GM12878 (cell line): ENCODE measurements around the gene UTS2.

Experiments
- CEBPB ChIP-seq, 2 experiments: fragments of 150-350 bp in 1 of 2; IDR thresholded peaks; 2 replicates each; pipeline ENCODE4 v1.6.1; 2012 to 2014; ENCODE audit warnings: low read depth in 2 of 2, low read length in 2 of 2, borderline replicate concordance in 1 of 2, inconsistent platforms in 1 of 2
- CTCF ChIP-seq, 3 experiments: IDR thresholded peaks in 2 of 3; conservative IDR thresholded peaks in 1 of 3; 2 replicates each; pipeline ENCODE4 v1.5.1; 2011; ENCODE audit warnings: low read depth in 3 of 3, low read length in 3 of 3, mild to moderate bottlenecking in 3 of 3, control low read depth in 2 of 3, moderate library complexity in 2 of 3, inconsistent platforms in 1 of 3, mixed read lengths in 1 of 3; ENCODE audit not compliant: control insufficient read depth in 2 of 3, insufficient read depth in 1 of 3; ENCODE audit errors: extremely low read depth in 1 of 3
- MAX ChIP-seq: IDR thresholded peaks from 2 replicates; pipeline ENCODE4 v1.6.1; 2012; ENCODE audit warnings: low read depth, low read length, improper control_type of control experiment
- NR2C1 ChIP-seq: fragments of 450-650 bp; IDR thresholded peaks from 2 replicates; pipeline ENCODE4 v1.6.1; 2017; ENCODE audit warnings: antibody characterized with exemption, mild to moderate bottlenecking, moderate library complexity
- RFX5 ChIP-seq: IDR thresholded peaks from 2 replicates; pipeline ENCODE4 v1.6.1; 2011; ENCODE audit warnings: low read depth, low read length, improper control_type of control experiment
- SMAD5 ChIP-seq: IDR thresholded peaks from 2 replicates; pipeline ENCODE4 v1.6.1; 2016; ENCODE audit warnings: antibody characterized with exemption, low read depth
- SP1 ChIP-seq: IDR thresholded peaks from one replicate; pipeline ENCODE4 v1.6.1; 2011; ENCODE audit warnings: low read depth, low read length
- TF ChIP-seq, protein P1 (sequence below): IDR thresholded peaks from 2 replicates; pipeline ENCODE4 v1.6.1; 2012; ENCODE audit warnings: low read depth, low read length, improper control_type of control experiment

DNA sequence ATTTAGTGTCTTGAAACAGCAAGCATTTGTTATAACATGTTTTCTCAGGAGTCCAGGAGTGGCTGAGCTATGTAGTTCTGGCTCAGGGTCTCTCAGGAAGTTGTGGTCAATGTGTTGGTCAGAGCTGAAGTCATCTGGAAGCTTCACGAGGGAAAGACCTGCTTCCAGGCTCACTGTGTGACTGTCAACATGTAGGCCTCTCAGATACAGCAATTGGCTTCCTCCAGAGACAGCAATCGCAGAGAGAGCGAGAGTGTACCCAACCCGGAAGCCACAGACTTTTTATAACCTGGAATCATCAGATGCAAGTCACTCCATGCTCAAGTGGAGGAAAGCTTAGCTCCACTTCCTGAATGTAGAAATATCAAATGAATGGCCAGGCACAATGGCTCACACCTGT is 46.9 kb upstream of the UTS2 start:
- no peak for TF ChIP-seq CEBPB (IDR thresholded peaks at IDR 0.05; ENCODE audit: borderline replicate concordance in 1 of 2, low read depth in 2 of 2, low read length in 2 of 2)
- no peak for TF ChIP-seq MAX
- TF ChIP-seq, protein P1, sequence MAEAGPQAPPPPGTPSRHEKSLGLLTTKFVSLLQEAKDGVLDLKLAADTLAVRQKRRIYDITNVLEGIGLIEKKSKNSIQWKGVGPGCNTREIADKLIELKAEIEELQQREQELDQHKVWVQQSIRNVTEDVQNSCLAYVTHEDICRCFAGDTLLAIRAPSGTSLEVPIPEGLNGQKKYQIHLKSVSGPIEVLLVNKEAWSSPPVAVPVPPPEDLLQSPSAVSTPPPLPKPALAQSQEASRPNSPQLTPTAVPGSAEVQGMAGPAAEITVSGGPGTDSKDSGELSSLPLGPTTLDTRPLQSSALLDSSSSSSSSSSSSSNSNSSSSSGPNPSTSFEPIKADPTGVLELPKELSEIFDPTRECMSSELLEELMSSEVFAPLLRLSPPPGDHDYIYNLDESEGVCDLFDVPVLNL, result no peak
- no peak for TF ChIP-seq SMAD5
- no peak for TF ChIP-seq NR2C1
- TF ChIP-seq SP1, result no peak
- TF ChIP-seq CTCF (IDR thresholded peaks at IDR 0.05 in 2 of 3, conservative IDR thresholded peaks at IDR 0.05 in 1 of 3; ENCODE audit: control insufficient read depth in 2 of 3, extremely low read depth in 1 of 3, insufficient read depth in 1 of 3, low read depth in 3 of 3, low read length in 3 of 3), result no peak
- TF ChIP-seq RFX5, result no peak
